HG03196 (cell line): Measurements from ENCODE around the gene ELFN2.

Experiments
- ATAC-seq: cut with Tn5 transposase; IDR thresholded peaks from one replicate; pipeline ENCODE4 v1.9.1; 2021; ENCODE audit not compliant: unreplicated experiment

The ELFN2 gene

DNA sequence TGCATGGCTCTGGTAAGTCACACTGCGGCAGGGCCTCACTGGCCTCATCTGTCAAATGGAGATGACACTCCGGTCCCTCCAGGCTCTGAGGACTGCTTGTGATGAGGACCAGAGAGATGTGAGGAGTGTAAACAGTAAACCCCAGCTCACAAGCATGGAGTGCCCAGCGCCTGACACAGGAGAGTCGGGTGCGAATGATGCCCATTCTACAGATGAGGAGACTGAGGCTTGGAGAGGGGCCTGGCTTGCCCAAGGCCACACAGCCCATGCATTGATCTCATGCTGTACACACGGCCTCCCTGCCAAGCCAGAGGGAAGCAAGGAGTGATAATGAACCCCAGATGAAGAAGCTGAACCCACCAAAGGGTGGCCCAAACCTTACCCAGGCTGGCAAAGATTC is 37.2 kb downstream of the ELFN2 start:
- ATAC-seq: no peak

DNA sequence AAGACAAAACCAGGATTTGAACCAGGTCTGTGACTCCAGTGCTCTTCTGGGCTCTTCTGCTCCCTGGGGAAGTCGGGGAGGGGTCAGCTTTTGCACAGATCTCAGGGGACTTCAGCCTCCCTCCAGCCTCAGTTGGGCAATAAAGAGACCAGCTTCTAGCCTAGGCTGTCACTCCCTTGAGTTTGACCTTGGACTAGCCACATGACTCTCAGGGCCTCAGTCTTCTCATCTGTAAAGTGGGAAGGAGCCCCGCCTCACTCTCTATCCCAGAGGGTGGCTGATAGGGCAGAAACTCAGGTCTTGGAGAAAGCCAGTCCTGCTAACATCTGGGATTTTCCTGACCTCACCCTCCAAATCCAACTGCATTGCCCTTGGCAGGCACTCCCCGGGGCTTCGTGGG is 38.7 kb downstream of the ELFN2 start:
- no peak for ATAC-seq

DNA sequence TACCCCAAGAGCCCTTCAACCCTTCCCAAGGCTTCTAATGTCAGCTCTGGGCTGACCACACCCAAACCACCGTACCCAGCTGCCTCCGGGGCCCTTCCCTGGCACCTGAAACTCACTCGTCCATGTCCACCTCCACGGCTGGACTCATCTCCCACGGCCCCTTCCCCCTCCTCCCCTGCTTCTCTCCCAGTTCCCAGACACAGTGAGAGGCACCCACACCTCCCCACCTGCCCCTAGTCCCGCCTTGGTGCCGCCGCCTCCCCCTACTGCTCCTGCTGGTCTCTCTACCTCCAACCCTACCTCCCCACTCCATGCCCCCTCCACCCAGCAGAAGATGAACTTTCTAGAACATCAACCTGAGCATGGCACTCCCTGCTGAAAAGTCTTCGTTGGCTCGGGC is 39.5 kb downstream of the ELFN2 start:
- ATAC-seq: no peak

DNA sequence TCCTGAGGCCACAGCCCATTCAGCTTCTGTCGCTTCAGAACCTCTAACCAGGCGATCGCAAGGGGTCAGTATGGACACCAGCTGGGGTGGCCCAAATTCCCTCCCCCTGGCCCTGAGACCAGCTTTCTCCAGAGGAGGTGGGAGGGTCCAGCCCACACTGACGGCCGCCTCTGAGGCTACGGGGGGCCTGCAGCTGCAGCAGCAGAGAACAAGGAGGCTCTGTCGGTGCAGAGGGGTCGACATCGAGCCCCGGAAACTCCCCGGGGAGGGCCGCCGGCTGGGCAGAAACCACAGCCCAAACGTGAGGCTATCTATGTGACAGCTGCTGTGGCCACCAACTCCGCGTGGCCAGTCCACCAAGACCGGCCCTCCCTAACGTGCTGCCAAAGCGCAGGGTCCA is 40.8 kb downstream of the ELFN2 start:
- ATAC-seq: no peak

DNA sequence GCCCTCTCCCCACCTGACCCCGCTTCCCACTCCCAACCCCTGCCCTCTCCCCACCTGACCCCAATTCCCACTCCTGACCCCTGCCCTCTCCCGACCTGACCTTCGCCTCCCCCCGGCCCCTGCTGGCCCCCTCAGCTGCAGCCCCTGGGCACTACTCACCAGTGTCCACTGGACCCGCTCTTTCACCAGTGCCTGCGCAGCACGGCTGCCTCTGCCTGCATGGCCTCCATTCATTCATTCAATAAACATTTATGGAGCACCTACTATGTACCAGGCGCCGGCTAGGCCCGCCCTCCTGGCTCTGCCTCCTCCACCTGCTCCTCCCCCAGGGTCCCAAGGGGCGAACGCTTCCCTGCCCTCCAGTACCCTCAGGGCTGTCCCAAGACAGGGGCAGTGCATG is 42.6 kb downstream of the ELFN2 start:
- no peak for ATAC-seq

DNA sequence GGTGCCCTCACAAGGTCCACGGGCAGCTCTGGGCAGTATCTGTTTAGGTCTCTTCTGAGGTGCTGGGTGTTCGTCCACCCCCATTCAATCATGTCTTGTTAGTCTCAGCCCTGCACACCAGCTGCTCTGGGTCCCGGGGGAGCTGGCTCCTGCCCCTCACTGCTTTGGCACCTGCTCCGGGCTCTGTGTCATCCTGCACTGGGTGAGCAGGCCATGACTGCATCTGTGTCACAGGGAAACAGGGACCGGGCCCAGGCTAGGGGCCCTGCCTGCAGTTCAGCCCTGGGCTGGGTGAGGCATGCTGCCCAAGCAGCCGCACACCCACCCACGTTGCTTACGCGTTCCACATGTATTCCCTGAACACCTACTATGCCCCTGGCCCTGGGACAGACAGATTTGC is 43.9 kb downstream of the ELFN2 start:
- no peak for ATAC-seq

DNA sequence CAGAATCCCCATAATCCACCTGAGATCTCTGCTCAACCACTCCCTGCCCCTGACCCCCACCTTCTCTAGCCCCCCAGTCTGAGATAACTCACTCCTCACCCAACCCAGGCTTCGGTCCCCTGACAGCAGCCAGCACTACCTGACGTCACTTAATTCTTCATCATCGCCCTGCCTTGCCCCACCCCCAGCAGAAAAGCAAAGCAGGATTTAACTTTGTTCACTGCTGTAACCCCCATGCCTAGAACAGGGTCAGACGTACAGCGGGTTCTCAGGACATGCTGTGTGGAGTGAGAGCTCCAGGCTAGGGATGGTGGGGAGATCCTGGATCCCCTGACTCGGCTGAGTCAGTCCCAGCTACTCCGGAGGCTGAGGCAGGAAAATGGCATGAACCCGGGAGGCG is 45.8 kb downstream of the ELFN2 start:
- ATAC-seq: no peak

DNA sequence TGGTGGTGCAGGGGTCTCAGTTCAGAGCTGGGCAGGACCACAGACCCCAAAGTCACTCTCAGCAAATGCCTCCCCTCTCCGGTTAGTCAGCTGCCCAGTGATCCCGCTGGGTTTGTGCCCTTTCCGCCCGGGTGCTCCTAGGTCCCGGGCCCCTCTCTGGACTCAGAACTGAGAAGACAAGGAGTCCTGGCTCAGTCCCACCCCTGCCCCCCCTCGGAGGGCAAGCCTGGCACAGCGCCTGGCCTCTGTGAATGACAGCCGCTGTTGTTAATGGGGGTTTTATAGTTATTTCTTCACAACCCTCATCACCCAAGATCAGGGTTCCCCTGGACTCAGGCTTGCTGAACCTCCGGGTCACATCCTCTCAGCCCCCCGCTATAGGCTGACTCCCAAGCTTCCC is 47.6 kb downstream of the ELFN2 start:
- no peak for ATAC-seq

DNA sequence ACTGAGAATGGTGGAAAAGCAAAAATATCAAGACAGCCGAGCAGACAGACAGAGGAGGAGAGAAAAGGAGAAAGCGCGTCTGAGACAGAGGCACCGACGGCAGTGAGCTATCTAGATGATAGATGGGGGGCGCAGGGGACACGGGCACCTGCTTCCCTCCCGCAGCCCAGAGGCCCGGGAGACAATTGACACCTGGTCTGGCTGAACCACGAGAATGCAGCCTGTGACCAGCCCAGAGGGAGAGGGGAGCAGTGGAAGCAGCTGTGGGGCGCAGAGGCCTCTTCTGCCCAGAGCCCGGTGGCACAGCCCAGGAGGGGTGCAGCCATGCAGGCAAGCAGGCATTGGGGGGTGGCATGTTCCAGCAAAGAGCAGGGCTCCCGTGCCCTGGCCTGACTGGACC is 48.2 kb downstream of the ELFN2 start:
- ATAC-seq: no peak

DNA sequence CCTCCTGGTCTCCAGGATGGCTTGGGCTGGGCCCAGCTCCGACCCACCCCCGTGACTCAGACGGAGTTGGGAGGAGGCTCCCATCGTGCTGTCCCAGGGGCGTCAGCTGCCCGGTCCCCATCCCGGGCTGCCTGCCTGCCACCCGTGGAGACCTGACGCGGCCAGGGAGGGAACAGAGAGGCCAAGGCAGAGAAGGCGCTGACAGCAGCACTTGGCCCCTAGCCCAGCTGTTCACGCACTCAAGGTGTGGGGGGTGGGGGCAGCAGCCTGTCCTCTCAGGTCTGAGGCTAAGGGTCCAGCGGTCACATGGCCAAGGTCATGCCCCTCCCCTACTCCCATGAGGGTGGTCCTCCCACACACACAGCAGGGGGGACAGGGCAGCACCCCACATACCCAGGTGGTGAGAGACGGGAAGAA is 48.6 kb downstream of the ELFN2 start:
- ATAC-seq: no peak

DNA sequence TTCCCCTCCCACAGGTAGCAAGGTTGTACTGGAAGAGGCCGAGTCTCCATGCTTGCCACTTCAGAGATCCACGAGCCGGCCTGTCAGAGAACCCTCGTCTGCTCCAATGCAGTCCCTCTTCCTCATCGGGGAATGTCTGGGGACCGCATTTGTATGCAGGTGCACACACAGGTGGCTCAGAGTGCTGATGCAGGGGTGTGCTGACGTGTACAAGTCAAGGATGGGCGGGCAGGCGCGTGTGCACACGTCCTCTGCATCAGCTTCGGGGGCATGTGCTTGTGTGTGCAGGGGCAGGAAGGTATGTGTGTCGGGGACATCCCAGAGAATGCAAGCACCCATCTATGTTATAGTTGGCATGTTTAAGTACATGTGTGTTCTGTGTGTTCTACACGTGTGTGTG is 49.4 kb downstream of the ELFN2 start:
- ATAC-seq: no peak

DNA sequence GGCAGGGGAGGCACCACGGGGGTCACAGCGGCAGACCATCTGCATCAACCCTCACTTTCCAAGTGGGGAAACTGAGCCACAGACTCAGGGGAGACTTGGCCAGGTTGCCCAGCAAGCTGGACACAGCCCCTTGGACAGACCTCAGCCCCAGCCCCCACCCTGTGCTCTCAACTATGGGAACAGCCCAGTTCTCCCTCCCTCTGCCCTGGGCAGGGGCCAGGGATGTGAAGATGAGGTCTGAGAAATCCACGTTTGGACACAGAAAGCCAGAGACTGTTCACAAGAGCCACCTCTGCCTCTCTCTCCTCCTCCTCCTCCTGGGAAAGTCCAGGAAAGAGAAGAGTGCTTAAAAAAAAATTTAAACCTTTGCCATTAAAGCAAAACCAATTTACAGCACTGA is 50.1 kb downstream of the ELFN2 start:
- ATAC-seq: no peak

DNA sequence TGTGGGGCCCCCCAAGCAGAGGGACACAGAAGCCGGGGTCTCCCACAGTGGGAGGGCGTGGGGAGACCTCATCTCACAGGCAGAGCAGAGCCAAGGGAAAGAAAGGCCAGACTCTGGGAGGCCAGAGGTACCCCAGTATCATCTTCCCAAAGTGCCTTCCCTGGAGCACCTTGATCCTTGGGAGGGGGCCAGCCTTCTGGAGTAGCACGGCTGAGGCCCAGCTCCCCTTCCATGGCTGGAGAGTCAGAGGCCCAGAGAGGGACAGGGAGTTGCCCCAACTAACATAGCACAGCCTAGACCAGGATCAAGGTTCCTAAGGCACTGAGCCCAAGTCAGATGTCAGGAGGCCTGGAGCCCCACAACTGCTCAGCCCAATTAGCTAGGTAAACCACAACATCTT is 50.6 kb downstream of the ELFN2 start:
- ATAC-seq: no peak

DNA sequence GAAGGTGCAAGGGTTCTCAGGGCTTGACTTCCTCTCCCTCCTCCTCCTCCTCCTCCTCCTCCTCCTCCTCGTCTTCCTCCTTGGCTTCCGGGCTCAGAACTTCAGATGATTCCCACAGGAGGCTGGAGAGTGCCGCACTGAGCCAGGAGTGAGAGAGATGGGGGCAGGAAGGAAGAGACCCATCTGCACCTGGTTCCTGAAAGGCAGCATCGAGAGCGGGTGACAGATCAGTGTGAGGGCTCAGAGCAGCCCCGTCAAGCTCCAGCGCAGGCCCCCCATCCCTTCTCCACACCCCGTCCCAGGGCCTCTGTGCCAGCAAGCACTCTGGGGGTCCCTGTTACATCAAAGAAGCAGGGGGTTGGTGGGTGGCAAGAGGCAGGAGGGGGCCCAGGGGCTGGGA is 51.5 kb downstream of the ELFN2 start:
- no peak for ATAC-seq

DNA sequence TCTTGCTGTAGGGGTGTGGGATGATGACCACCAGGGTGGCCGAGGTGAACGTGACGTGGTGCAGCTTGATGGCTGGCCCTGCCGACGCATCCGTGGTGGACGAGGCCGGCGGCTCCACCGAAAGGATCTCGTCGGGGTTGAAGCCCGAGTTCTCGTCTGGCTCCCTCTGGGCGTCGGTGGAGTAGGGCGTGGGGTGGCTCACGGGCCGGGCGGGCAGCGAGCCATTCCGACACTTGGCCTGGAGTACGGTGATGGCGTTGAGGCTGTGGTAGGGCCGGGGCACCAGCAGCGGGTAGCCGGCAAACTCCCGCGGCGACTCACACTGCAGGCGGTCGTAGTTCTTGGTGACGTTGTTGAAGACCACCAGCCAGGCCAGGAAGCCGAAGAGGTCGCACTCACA is 52.7 kb downstream of the ELFN2 start:
- ATAC-seq: no peak

DNA sequence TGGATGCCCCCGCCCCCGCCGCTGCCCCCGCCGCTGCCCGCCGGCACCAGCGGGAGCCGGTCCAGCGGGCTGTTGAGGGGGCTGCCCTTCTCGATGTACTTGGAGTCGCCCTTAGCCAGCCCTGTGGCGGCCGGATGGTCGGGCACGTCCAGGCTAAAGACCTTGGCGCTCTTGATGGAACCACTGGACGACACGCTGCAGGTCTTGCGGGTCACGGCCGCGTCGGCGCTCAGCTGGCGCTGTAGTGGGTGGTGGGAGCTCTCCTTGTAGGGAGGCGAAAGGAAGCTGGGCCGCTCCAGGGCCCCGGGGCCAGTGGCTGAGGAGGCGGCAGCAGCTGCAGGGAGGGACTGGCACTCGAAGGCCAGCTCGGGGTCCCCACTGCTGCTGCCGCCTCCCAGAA is 53.8 kb downstream of the ELFN2 start:
- no peak for ATAC-seq

DNA sequence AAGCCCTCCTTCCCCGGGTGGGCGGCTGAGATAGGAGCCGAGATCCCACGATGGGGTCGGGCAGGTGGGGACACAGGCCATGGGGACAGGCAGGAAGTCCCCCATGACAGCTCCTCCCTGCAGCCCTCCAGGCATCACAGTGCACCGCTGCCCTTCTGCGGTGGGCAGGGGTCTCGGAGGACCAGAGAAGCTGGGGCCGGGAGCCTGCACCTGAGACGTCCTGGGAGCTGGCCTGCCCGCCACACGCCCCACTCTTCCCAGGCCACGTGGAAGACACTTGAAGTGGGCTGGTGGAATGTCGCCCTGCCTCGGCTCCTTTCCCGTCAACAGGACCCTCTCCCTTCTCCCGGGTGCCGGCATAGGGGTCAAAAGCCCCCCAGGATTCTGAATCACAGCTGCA is 55.4 kb downstream of the ELFN2 start:
- ATAC-seq: no peak

DNA sequence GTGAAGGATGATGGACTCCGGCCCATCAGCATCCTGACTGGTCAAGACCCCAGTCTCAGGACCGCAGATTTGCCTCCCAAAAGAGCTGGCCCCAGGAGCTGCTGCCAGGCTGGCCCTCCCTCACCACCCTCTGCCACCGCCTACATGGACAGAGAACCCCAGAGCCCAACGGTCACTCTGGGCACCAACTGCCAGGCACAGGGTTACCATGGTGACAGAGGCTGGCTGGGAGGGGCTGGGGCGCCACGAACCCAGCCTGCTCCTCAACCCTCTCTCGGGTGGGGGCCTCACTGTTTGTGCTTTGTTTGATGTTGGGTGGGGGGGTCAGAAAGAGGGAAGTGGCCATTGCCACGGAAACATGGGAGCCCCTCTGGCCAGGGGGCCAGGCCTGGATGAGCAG is 55.8 kb downstream of the ELFN2 start:
- no peak for ATAC-seq

DNA sequence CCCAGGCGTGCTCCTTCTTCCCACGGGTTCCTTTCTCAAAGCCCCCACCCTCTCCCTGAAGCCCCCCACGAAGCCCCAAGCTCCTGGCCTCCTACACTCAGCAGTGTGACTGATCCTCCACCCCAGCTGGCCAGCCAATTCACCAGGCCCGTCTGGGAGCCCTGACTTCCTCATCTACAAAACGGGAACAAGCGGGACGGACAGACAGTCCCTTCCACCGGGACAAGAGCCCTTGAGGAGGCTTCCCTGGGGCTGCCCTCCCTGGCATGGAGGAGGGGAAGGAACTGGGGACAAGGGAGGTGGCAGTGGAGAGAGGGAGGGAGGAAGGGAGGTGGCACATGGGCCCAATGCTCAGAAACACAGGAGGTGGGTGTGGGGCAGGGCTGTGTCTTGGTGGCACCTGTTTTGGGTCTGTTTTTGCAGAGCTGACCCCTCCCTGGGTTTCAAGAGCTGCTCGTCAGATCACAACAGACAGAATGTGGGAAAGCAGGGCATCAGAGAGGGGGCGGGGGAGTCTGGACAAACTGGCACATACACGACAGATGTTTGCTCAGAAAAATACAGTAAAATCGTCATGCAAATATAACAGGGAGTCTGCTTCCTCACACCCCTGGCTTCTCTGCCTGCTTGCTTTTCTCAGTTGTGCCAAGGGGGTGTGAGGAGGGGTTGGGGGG is 56.8 kb downstream of the ELFN2 start:
- no peak for ATAC-seq

DNA sequence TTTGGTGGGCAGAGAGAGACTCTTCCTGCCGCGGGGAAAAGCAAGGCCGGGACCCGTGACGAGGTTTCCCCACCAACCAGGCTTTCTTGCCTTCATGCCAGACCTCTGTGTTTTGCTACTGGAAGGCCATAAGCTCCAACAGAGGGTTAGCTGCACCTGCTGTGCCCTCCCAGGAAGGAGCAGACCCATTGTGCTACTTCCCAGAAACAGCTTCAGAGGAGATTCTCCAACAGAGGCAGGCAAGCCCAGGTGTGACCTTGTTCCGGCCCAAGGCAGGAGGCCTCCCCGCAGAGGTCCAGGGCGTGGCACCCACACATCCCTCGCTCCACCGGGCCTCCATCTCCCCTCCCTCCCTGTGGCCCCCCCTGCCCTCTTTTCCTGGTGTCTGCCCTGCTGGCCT is 57.8 kb downstream of the ELFN2 start:
- ATAC-seq: no peak

DNA sequence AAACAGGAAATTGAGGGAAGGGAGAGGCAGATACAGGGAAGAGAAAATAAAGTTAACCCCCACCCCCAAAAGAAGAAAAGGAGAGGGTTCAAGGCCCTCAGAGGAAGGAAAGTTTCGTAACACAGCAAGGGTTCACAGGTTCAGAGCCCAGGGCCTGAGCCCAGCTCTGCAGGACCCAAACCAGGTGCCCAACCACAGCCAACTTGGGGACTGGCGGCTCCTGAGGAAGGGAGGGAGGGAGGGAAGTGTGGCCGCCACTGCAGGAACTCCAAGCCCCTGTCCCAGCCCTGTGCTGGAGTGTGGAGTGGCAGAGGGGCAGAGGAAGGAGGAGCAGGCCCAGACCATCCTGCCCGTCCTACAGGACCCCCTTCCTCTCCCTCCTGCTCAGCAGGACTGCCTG is 59.2 kb downstream of the ELFN2 start:
- ATAC-seq: no peak

DNA sequence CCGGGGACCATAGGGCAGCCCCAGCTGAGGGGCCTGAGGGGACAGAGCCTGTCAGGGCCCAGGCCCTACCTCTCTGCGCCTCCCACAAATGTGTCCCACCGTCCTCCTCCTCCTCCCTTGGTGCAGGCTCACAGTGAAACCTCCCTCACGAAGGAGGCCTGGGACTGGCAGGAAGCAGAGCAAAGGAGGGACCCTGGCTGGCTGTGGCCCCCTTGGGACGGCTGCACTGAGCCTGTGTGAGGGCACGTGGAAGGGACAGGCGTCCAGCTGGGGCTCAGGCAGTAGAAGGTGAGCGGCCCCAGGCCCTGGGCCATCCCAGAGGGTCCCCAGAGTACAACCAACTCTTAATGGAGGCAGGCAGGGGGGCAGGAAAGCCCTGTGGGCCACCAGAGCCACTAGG is 60.7 kb downstream of the ELFN2 start:
- ATAC-seq: no peak

DNA sequence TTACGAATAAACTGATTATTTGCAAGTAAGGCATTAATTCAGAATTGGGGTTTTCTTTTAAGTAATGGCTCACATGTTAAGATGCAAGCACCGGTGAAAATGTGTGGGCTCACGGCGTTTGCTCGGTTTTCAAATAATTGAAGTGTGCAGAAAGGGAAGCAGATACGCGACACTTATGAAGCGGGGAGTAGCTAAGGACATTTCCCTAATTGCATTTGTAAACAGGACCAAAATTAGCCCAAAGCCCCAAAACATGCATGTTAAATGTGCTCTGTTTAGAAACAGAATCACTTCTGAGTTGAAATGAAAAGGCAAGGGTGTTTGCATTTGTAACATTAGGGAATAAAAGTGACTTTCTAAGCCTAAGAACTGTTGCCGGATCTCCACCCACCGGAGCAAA is 61.3 kb downstream of the ELFN2 start:
- ATAC-seq: no peak
